HCT116 (cell line): ENCODE measurements around the gene PTPRC. TPM values are rescaled to one million over a fixed set of nuclear protein-coding genes. Genes with fewer than 3 reads are reported as not detected.

Experiments used
- ATAC-seq: fragments of 200-7000 bp; cut with Tn5 transposase; 2 replicates; pipeline ENCODE4 v1.9.1; 2020; ENCODE audit warnings: mild to moderate bottlenecking, moderate library complexity
- BruUV-seq: library from RNA; stranded (reverse); fragments of 400-500 nt; replicated peaks from 2 replicates; lab custom pipeline; 2021; lab: Mats Ljungman, UMichigan
- CTCF ChIA-PET: fragments of 300-600 bp; sonication (Branson Sonifier 250); formaldehyde crosslinking; loops from one replicate; lab custom pipeline; 2021; ENCODE audit warnings: antibody characterized with exemption; lab: Charles Lee
- POLR2A ChIA-PET: fragments of 300-600, 350-600 bp; sonication (Branson Sonifier 250); formaldehyde crosslinking; loops from one replicate; lab custom pipeline; 2021; ENCODE audit warnings: antibody characterized with exemption; lab: Charles Lee
- RAD21 ChIA-PET, 2 experiments: fragments of 300-600 bp; sonication (Branson Sonifier 250); formaldehyde crosslinking; loops; one replicate each; lab custom pipeline; 2023; ENCODE audit warnings: low total read pairs in 2 of 2; ENCODE audit not compliant: uncharacterized antibody in 2 of 2, unreplicated experiment in 2 of 2, low non-redundant PET in 1 of 2; lab: Charles Lee
- DNase-seq: peaks from one replicate; pipeline ENCODE4 v3.0.0-alpha.2; 2010; ENCODE audit warnings: low read depth, low spot score
- H2AFZ ChIP-seq: fragments of 200-600 bp; shearing (Covaris generic), sonication (generic); 2 replicates; pipeline ENCODE4 v1.6.1; 2017; ENCODE audit warnings: low read depth, mixed run types, mixed read lengths, antibody characterized with exemption, low read length; ENCODE audit not compliant: poor library complexity, severe bottlenecking
- H3K27ac ChIP-seq: 2 replicates; pipeline ENCODE4 v1.5.1; 2012; ENCODE audit warnings: low read depth, low read length
- H3K27me3 ChIP-seq: fragments of 200-600 bp; sonication (generic); 2 replicates; pipeline ENCODE4 v1.6.1; 2016; ENCODE audit warnings: mixed run types, low read length, mixed read lengths; ENCODE audit not compliant: insufficient read depth
- H3K36me3 ChIP-seq, 2 experiments: fragments of 200-500 bp in 1 of 2; fragments of 200-600 bp in 1 of 2; sonication (Bioruptor generic) in 1 of 2; sonication (generic) in 1 of 2; 2 replicates each; pipeline versions ENCODE4 v1.5.1 to v1.6.1; 2014 to 2016; ENCODE audit warnings: low read length in 2 of 2, inconsistent platforms in 1 of 2, mixed read lengths in 1 of 2, mixed run types in 1 of 2; ENCODE audit not compliant: insufficient read depth in 2 of 2, control insufficient read depth in 1 of 2
- H3K4me1 ChIP-seq, 2 experiments: fragments of 200-600 bp in 1 of 2; sonication (generic) in 1 of 2; 2 replicates each; pipeline versions ENCODE4 v1.5.1 to v1.6.1; 2012 to 2017; ENCODE audit warnings: low read length in 2 of 2, inconsistent platforms in 1 of 2, mild to moderate bottlenecking in 1 of 2, mixed read lengths in 1 of 2, mixed run types in 1 of 2, moderate library complexity in 1 of 2; ENCODE audit not compliant: insufficient read depth in 2 of 2, control insufficient read depth in 1 of 2
- H3K4me2 ChIP-seq: fragments of 200-600 bp; sonication (generic); 2 replicates; pipeline ENCODE4 v1.6.1; 2017; ENCODE audit warnings: mixed run types, low read length, mixed read lengths
- H3K4me3 ChIP-seq, 2 experiments: fragments of 200-600 bp in 1 of 2; sonication (generic) in 1 of 2; replicated peaks in 1 of 2; 2 replicates each; pipeline ENCODE4 v1.5.1; 2011 to 2016; ENCODE audit warnings: low read length in 2 of 2, control low read depth in 1 of 2, low read depth in 1 of 2, mild to moderate bottlenecking in 1 of 2, mixed read lengths in 1 of 2, mixed run types in 1 of 2
- H3K79me2 ChIP-seq: fragments of 200-600 bp; sonication (generic); 2 replicates; pipeline ENCODE4 v1.6.1; 2017; ENCODE audit warnings: mild to moderate bottlenecking, mixed run types, low read length, moderate library complexity, mixed read lengths; ENCODE audit not compliant: insufficient read depth
- H3K9ac ChIP-seq: fragments of 200-600 bp; sonication (generic); 2 replicates; pipeline ENCODE4 v1.6.1; 2016; ENCODE audit warnings: low read length, mixed read lengths
- H3K9me2 ChIP-seq: fragments of 200-600 bp; sonication (generic), shearing (Covaris generic); 2 replicates; pipeline ENCODE4 v1.6.1; 2017; ENCODE audit warnings: mixed run types, mild to moderate bottlenecking, moderate library complexity; ENCODE audit not compliant: insufficient read depth
- H3K9me3 ChIP-seq, 2 experiments: fragments of 200-500 bp in 1 of 2; fragments of 200-600 bp in 1 of 2; sonication (Bioruptor generic) in 1 of 2; sonication (generic) in 1 of 2; 2 replicates each; pipeline ENCODE4 v1.6.1; 2014 to 2017; ENCODE audit warnings: low read length in 2 of 2, mixed read lengths in 2 of 2, inconsistent platforms in 1 of 2, low read depth in 1 of 2, mild to moderate bottlenecking in 1 of 2, mixed run types in 1 of 2, moderate library complexity in 1 of 2; ENCODE audit not compliant: control insufficient read depth in 1 of 2, insufficient read depth in 1 of 2
- H4K20me1 ChIP-seq: fragments of 200-600 bp; sonication (generic), shearing (Covaris generic); 2 replicates; pipeline ENCODE4 v1.6.1; 2017; ENCODE audit warnings: mixed run types, mild to moderate bottlenecking, moderate library complexity; ENCODE audit not compliant: insufficient read depth
- CBX3 ChIP-seq: IDR thresholded peaks from 2 replicates; pipeline ENCODE4 v1.6.1; 2012; ENCODE audit warnings: low read depth
- EGR1 ChIP-seq: IDR thresholded peaks from 2 replicates; pipeline ENCODE4 v1.6.1; 2012; ENCODE audit warnings: low read depth
- ELF1 ChIP-seq: IDR thresholded peaks from 2 replicates; pipeline ENCODE4 v1.6.1; 2012; ENCODE audit warnings: low read depth, borderline replicate concordance
- EZH2 ChIP-seq: fragments of 200-600 bp; sonication (generic); IDR thresholded peaks from 2 replicates; pipeline ENCODE4 v1.6.1; 2017; ENCODE audit warnings: antibody characterized with exemption, mixed run types
- FOSL1 ChIP-seq: IDR thresholded peaks from 2 replicates; pipeline ENCODE4 v1.6.1; 2012; ENCODE audit warnings: low read depth
- POLR2A ChIP-seq: IDR thresholded peaks from 2 replicates; pipeline ENCODE4 v1.7.0; 2011; ENCODE audit warnings: borderline replicate concordance; ENCODE audit not compliant: insufficient read depth, insufficient read length; ENCODE audit errors: extremely low read depth
- RAD21 ChIP-seq: IDR thresholded peaks from 2 replicates; pipeline ENCODE4 v1.6.1; 2012; ENCODE audit warnings: low read depth, mild to moderate bottlenecking
- SIN3A ChIP-seq: IDR thresholded peaks from 2 replicates; pipeline ENCODE4 v1.6.1; 2012; ENCODE audit warnings: low read depth
- SP1 ChIP-seq: IDR thresholded peaks from 2 replicates; pipeline ENCODE4 v1.6.1; 2012; ENCODE audit warnings: low read depth
- TCF7L2 ChIP-seq: IDR thresholded peaks from 2 replicates; pipeline ENCODE4 v1.7.0; 2011; ENCODE audit warnings: borderline replicate concordance, inconsistent platforms; ENCODE audit not compliant: insufficient read depth, insufficient read length; ENCODE audit errors: extremely low read depth
- YY1 ChIP-seq: IDR thresholded peaks from 2 replicates; pipeline ENCODE4 v1.6.1; 2011; ENCODE audit warnings: low read length, low read depth, moderate library complexity, mild to moderate bottlenecking; ENCODE audit not compliant: insufficient replicate concordance; ENCODE audit errors: extremely low read depth
- ZFX ChIP-seq: fragments of 450-650 bp; IDR thresholded peaks from 2 replicates; pipeline ENCODE4 v1.6.1; 2017
- ZNF274 ChIP-seq: fragments of 200-500 bp; sonication (Bioruptor generic); IDR thresholded peaks from 2 replicates; pipeline ENCODE4 v1.6.1; 2014; ENCODE audit warnings: mild to moderate bottlenecking, low read depth, low read length, inconsistent platforms
- intact Hi-C: fragments of 100-400 bp; cut with micrococcal nuclease; formaldehyde crosslinking; loops from 2 replicates; pipeline ENCODE4 v1.10.0; 2022
- total RNA-seq: library from RNA; stranded (reverse); gene quantifications from one replicate; pipeline ENCODE4 v1.2.1, GENCODE V29; 2021; ENCODE audit not compliant: unreplicated experiment
- TF ChIP-seq, protein P1 (sequence below): IDR thresholded peaks from 2 replicates; pipeline ENCODE4 v1.6.1; 2011; ENCODE audit warnings: mild to moderate bottlenecking, low read length, moderate library complexity; ENCODE audit not compliant: insufficient replicate concordance; ENCODE audit errors: extremely low read depth
- TF ChIP-seq, protein P2 (sequence below): IDR thresholded peaks from 2 replicates; pipeline ENCODE4 v1.6.1; 2012; ENCODE audit warnings: low read depth
- TF ChIP-seq, protein P3 (sequence below): IDR thresholded peaks from 2 replicates; pipeline ENCODE4 v1.6.1; 2012

The PTPRC gene
- total RNA-seq, 1 experiment from 2014 or later: 1.2 TPM

DNA sequence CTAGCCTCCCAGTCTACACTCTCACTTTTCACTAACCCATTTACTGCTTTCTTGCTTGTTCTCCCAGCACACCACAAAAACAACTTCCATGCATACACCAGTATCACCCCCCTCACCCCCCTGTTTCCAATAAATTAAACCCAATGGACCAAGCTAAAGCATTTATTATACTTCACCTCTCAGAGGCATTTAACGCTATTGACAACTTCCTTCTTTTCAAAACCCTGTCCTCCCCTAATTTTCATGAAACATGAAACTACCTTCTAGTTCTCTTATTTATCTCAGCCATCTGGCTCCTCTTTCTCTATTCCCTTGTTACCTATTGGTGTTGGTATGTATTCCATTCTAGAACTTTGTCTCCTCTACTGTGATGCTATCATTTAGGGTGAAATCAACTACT is 32.3 kb downstream of the PTPRC start:
- no TSS peak for BruUV-seq
- Histone ChIP-seq H3K9ac (no peak overlapping the region), H3K9me2 (no peaks in the 10 kb centered on the region), H3K4me3 (no peak overlapping the region), H3K27ac (no peak overlapping the region), H3K36me3 (no peaks in the 10 kb centered on the region), H4K20me1 (no peaks in the 10 kb centered on the region), H3K9me3 (no peaks in the 10 kb centered on the region), H3K79me2 (no peaks in the 10 kb centered on the region), H3K27me3 (no peaks in the 10 kb centered on the region), H3K4me1 (peaks cover 3 to 15% of the 10 kb centered on the region in 2 experiments; a peak in 2 of 4 replicates), H2AFZ (peak overlapping the region; percentile 12), H3K4me2 (no peak overlapping the region)
- intact Hi-C loops: no loop called here
- POLR2A ChIA-PET: no interaction called here
- DNase-seq (no peak), ATAC-seq (no peak)
- RAD21 ChIA-PET: no interaction called here
- CTCF ChIA-PET: no interaction called here
- TF ChIP-seq TCF7L2 (no peak), POLR2A (no peak), CBX3 (no peak), ZFX (no peak)

DNA sequence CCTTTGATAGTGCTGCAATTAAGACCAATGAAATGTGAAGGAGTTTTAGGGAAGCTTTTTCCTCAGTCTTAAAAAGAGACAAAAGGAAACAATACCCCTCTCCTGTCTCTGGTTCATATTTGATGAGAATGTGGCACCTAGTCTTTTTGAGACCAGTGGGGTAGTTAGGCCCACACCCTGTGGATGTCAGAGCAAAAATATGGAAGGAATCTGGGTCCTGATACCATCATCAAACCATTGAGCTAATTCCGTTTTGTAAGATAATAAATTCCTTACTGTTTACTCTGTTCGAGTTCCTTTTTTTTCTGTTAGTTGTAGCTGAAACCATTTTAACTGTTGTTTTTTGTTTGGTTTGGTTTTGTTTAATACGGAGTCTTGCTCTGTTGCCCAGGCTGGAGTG is 33.3 kb downstream of the PTPRC start:
- Histone ChIP-seq H3K9me3 (no peaks in the 10 kb centered on the region), H3K4me1 (peaks cover 3 to 15% of the 10 kb centered on the region in 2 experiments; a peak in 2 of 4 replicates), H4K20me1 (no peaks in the 10 kb centered on the region), H3K9me2 (no peaks in the 10 kb centered on the region), H3K27ac (no peak overlapping the region), H3K36me3 (no peaks in the 10 kb centered on the region), H3K79me2 (no peaks in the 10 kb centered on the region), H3K4me2 (no peak overlapping the region), H3K9ac (no peak overlapping the region), H3K27me3 (no peaks in the 10 kb centered on the region), H3K4me3 (no peak overlapping the region), H2AFZ (no peak overlapping the region)
- DNase-seq (no peak), ATAC-seq (peak; percentile 10; the same call in 1 of the 2 replicates)
- ChIA-PET CTCF (no interaction called here), POLR2A (no interaction called here), RAD21 (no interaction called here)
- no TSS peak for BruUV-seq
- intact Hi-C loops: no loop called here
- TF ChIP-seq EGR1 (no peak), POLR2A (no peak), RAD21 (no peak), EZH2 (no peak), ELF1 (no peak), YY1 (no peak), SIN3A (no peak), CBX3 (no peak), ZNF274 (no peak), FOSL1 (no peak), SP1 (no peak), ZFX (no peak)
- TF ChIP-seq, protein P1, sequence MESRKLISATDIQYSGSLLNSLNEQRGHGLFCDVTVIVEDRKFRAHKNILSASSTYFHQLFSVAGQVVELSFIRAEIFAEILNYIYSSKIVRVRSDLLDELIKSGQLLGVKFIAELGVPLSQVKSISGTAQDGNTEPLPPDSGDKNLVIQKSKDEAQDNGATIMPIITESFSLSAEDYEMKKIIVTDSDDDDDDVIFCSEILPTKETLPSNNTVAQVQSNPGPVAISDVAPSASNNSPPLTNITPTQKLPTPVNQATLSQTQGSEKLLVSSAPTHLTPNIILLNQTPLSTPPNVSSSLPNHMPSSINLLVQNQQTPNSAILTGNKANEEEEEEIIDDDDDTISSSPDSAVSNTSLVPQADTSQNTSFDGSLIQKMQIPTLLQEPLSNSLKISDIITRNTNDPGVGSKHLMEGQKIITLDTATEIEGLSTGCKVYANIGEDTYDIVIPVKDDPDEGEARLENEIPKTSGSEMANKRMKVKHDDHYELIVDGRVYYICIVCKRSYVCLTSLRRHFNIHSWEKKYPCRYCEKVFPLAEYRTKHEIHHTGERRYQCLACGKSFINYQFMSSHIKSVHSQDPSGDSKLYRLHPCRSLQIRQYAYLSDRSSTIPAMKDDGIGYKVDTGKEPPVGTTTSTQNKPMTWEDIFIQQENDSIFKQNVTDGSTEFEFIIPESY: no peak
- TF ChIP-seq, protein P2, sequence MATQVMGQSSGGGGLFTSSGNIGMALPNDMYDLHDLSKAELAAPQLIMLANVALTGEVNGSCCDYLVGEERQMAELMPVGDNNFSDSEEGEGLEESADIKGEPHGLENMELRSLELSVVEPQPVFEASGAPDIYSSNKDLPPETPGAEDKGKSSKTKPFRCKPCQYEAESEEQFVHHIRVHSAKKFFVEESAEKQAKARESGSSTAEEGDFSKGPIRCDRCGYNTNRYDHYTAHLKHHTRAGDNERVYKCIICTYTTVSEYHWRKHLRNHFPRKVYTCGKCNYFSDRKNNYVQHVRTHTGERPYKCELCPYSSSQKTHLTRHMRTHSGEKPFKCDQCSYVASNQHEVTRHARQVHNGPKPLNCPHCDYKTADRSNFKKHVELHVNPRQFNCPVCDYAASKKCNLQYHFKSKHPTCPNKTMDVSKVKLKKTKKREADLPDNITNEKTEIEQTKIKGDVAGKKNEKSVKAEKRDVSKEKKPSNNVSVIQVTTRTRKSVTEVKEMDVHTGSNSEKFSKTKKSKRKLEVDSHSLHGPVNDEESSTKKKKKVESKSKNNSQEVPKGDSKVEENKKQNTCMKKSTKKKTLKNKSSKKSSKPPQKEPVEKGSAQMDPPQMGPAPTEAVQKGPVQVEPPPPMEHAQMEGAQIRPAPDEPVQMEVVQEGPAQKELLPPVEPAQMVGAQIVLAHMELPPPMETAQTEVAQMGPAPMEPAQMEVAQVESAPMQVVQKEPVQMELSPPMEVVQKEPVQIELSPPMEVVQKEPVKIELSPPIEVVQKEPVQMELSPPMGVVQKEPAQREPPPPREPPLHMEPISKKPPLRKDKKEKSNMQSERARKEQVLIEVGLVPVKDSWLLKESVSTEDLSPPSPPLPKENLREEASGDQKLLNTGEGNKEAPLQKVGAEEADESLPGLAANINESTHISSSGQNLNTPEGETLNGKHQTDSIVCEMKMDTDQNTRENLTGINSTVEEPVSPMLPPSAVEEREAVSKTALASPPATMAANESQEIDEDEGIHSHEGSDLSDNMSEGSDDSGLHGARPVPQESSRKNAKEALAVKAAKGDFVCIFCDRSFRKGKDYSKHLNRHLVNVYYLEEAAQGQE: no peak
- TF ChIP-seq, protein P3, sequence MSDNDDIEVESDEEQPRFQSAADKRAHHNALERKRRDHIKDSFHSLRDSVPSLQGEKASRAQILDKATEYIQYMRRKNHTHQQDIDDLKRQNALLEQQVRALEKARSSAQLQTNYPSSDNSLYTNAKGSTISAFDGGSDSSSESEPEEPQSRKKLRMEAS: no peak
